AG04450 (cell line): ENCODE results near the gene GUCY1A2. TPM values are rescaled to one million over a fixed set of nuclear protein-coding genes. Genes with fewer than 3 reads are reported as not detected.
A peak's percentile ranks its signal among the peaks of the same experiment; 100 is the strongest.

Source experiments
- CTCF ChIA-PET: fragments of 300-600, 350-600 bp; formaldehyde crosslinking; extraction: SDS; loops from one replicate; lab custom pipeline; 2022; ENCODE audit warnings: antibody characterized with exemption, inconsistent platforms; lab: Charles Lee
- POLR2A ChIA-PET: fragments of 350-600 bp; formaldehyde crosslinking; extraction: SDS; loops from one replicate; lab custom pipeline; 2021; ENCODE audit warnings: antibody characterized with exemption, inconsistent platforms; lab: Yijun Ruan, JAX
- DNase-seq: peaks from one replicate; pipeline ENCODE4 v3.0.0-alpha.2; 2011; ENCODE audit warnings: low read depth, low spot score
- H3K27ac ChIP-seq: one replicate; pipeline ENCODE4 v1.5.1; 2012; ENCODE audit warnings: low read depth, low read length, control low read depth
- H3K27me3 ChIP-seq: one replicate; pipeline ENCODE4 v1.6.0; 2012; ENCODE audit warnings: low read length; ENCODE audit not compliant: control insufficient read depth, insufficient read depth
- H3K4me3 ChIP-seq: 2 replicates; pipeline ENCODE4 v1.5.1; 2011; ENCODE audit warnings: mild to moderate bottlenecking, low read depth, low read length, control low read depth
- H3K9me3 ChIP-seq: 2 replicates; pipeline ENCODE4 v1.5.1; 2012; ENCODE audit warnings: low read length; ENCODE audit not compliant: control insufficient read depth, insufficient read depth
- CTCF ChIP-seq: IDR thresholded peaks from 2 replicates; pipeline ENCODE4 v1.5.1; 2011; ENCODE audit warnings: low read depth, low read length, control low read depth, inconsistent platforms
- polyA plus RNA-seq: library from polyadenylated mRNA; depleted of rRNA; stranded (reverse); fragments of >200 nt; gene quantifications from 2 replicates; pipeline ENCODE4 v1.2.3, GENCODE V29; 2011

Gene GUCY1A2
- polyA plus RNA-seq, 1 experiment: 0.04 TPM

- Histone ChIP-seq H3K27ac (no peak overlapping the region), H3K9me3 (no peaks in the 10 kb centered on the region), H3K27me3 (no peaks in the 10 kb centered on the region), H3K4me3 (no peak overlapping the region)
- no peak for DNase-seq
- no peak for TF ChIP-seq CTCF
- POLR2A ChIA-PET: interaction anchor here (0.7 kb wide), 1 partner anchor 15 kb away, joined by 8 read pairs; no protein-coding TSS in a partner anchor
- CTCF ChIA-PET: no interaction called here
These were observed 361.6 kb downstream of the GUCY1A2 start for GRCh38 chr11:106656646-106657045.

GRCh38 chr11:106644824-106645223, 373.5 kb downstream of the GUCY1A2 start:
- CTCF ChIA-PET: no interaction called here
- DNase-seq: no peak
- no peak for TF ChIP-seq CTCF
- Histone ChIP-seq H3K27ac (no peak overlapping the region), H3K9me3 (peaks cover 4% of the 10 kb centered on the region; the same call in 1 of the 2 replicates), H3K27me3 (no peaks in the 10 kb centered on the region), H3K4me3 (no peak overlapping the region)
- POLR2A ChIA-PET: no interaction called here

- Histone ChIP-seq H3K27ac (no peak overlapping the region), H3K4me3 (no peak overlapping the region), H3K9me3 (peaks cover 4% of the 10 kb centered on the region; the same call in 1 of the 2 replicates), H3K27me3 (no peaks in the 10 kb centered on the region)
- DNase-seq: peak; percentile 54
- CTCF ChIA-PET: no interaction called here
- no peak for TF ChIP-seq CTCF
- POLR2A ChIA-PET: interaction anchor here (0.6 to 1.0 kb wide), 5 partner anchors 14 to 419 kb away, joined by 3 to 8 read pairs (median 5); no protein-coding TSS in a partner anchor
These were observed 375.9 kb downstream of the GUCY1A2 start for GRCh38 chr11:106642331-106642730.

- DNase-seq: no peak
- no peak overlapping the region for H3K27ac ChIP-seq
- H3K27me3 ChIP-seq: no peaks in the 10 kb centered on the region
- H3K9me3 ChIP-seq: no peaks in the 10 kb centered on the region
- no peak overlapping the region for H3K4me3 ChIP-seq
- ChIA-PET POLR2A (no interaction called here), CTCF (no interaction called here)
- TF ChIP-seq CTCF: no peak
These were observed 386.0 kb downstream of the GUCY1A2 start for GRCh38 chr11:106632283-106632682.

- no peak overlapping the region for H3K4me3 ChIP-seq
- H3K27ac ChIP-seq: no peak overlapping the region
- ChIA-PET CTCF (no interaction called here), POLR2A (no interaction called here)
- no peaks in the 10 kb centered on the region for H3K9me3 ChIP-seq
- no peak for TF ChIP-seq CTCF
- DNase-seq: no peak
- H3K27me3 ChIP-seq: no peaks in the 10 kb centered on the region
These were observed 390.6 kb downstream of the GUCY1A2 start for GRCh38 chr11:106627694-106628093.
